Neuronal stem cell (in vitro differentiated cells): Measurements from ENCODE around the gene RANBP2.

Experiments used
- DNase-seq: peaks from one replicate; pipeline ENCODE4 v3.0.0-alpha.2; 2013; ENCODE audit warnings: low spot score
- H2AFZ ChIP-seq: one replicate; pipeline ENCODE4 v1.6.1; 2013; ENCODE audit warnings: mild to moderate bottlenecking, low read length, inconsistent platforms
- H2AK5ac ChIP-seq: 2 replicates; pipeline ENCODE4 v1.6.1; 2013; ENCODE audit warnings: low read depth, mild to moderate bottlenecking, inconsistent platforms, low read length, moderate library complexity, mixed read lengths
- H2BK120ac ChIP-seq: 2 replicates; pipeline ENCODE4 v1.6.1; 2013; ENCODE audit warnings: low read depth, mild to moderate bottlenecking, inconsistent platforms, low read length, moderate library complexity, mixed read lengths
- H2BK12ac ChIP-seq: one replicate; pipeline ENCODE4 v1.6.1; 2013; ENCODE audit warnings: low read length, inconsistent platforms
- H2BK15ac ChIP-seq: 2 replicates; pipeline ENCODE4 v1.6.1; 2013; ENCODE audit warnings: mild to moderate bottlenecking, low read length, inconsistent platforms, mixed read lengths
- H2BK5ac ChIP-seq: one replicate; pipeline ENCODE4 v1.6.1; 2013; ENCODE audit warnings: inconsistent platforms, mild to moderate bottlenecking, low read length, moderate library complexity
- H3K14ac ChIP-seq: one replicate; pipeline ENCODE4 v1.6.1; 2013; ENCODE audit warnings: low read length, inconsistent platforms
- H3K18ac ChIP-seq: 2 replicates; pipeline ENCODE4 v1.6.1; 2013; ENCODE audit warnings: low read length, inconsistent platforms
- H3K23ac ChIP-seq: 2 replicates; pipeline ENCODE4 v1.6.1; 2013; ENCODE audit warnings: low read depth, mild to moderate bottlenecking, mixed read lengths, low read length, inconsistent platforms; ENCODE audit not compliant: poor library complexity
- H3K27ac ChIP-seq: replicated peaks from 3 replicates; pipeline ENCODE4 v1.5.1; 2013; ENCODE audit warnings: low read length, inconsistent platforms
- H3K27me3 ChIP-seq, 3 experiments: 2 replicates each; pipeline ENCODE4 v1.6.1; 2013; ENCODE audit warnings: low read length in 3 of 3, mild to moderate bottlenecking in 2 of 3, inconsistent platforms in 1 of 3, low read depth in 1 of 3, mixed read lengths in 1 of 3, moderate library complexity in 1 of 3; ENCODE audit not compliant: control insufficient read depth in 3 of 3, insufficient read depth in 3 of 3
- H3K36me3 ChIP-seq, 2 donors: replicated peaks in 1 of 2; 2 replicates each; pipeline ENCODE4 v1.6.1; 2013; ENCODE audit warnings: low read length in 2 of 2; ENCODE audit not compliant: control insufficient read depth in 2 of 2, insufficient read depth in 2 of 2
- H3K4ac ChIP-seq: 2 replicates; pipeline ENCODE4 v1.6.1; 2013; ENCODE audit warnings: inconsistent platforms, mild to moderate bottlenecking, low read length, moderate library complexity
- H3K4me1 ChIP-seq, 2 donors: 1 replicate in 1 of 2; 2 replicates in 1 of 2; pipeline ENCODE4 v1.6.1; 2013; ENCODE audit warnings: low read length in 2 of 2, low read depth in 1 of 2; ENCODE audit not compliant: control insufficient read depth in 2 of 2, insufficient read depth in 1 of 2
- H3K4me2 ChIP-seq: one replicate; pipeline ENCODE4 v1.6.1; 2013; ENCODE audit warnings: mild to moderate bottlenecking, low read length, inconsistent platforms; ENCODE audit not compliant: insufficient read depth, poor library complexity, severe bottlenecking
- H3K4me3 ChIP-seq, 2 donors: 2 replicates each; pipeline ENCODE4 v1.5.1; 2013; ENCODE audit warnings: low read length in 2 of 2, mild to moderate bottlenecking in 2 of 2, inconsistent platforms in 1 of 2, moderate library complexity in 1 of 2
- H3K79me1 ChIP-seq: one replicate; pipeline ENCODE4 v1.6.1; 2013; ENCODE audit warnings: low read depth, mild to moderate bottlenecking, inconsistent platforms, low read length, moderate library complexity
- H3K9ac ChIP-seq: one replicate; pipeline ENCODE4 v1.6.1; 2013; ENCODE audit warnings: mild to moderate bottlenecking, low read depth, low read length, inconsistent platforms; ENCODE audit not compliant: poor library complexity
- H3K9me3 ChIP-seq, 2 donors: replicated peaks in 1 of 2; 2 replicates each; pipeline versions ENCODE3 to v1.6.1; 2013; ENCODE audit warnings: low read length in 2 of 2, mild to moderate bottlenecking in 2 of 2, inconsistent platforms in 1 of 2, low read depth in 1 of 2, mixed read lengths in 1 of 2, moderate library complexity in 1 of 2; ENCODE audit not compliant: control insufficient read depth in 2 of 2, insufficient read depth in 1 of 2
- H4K8ac ChIP-seq: one replicate; pipeline ENCODE4 v1.6.1; 2013; ENCODE audit warnings: low read depth, mild to moderate bottlenecking, inconsistent platforms, low read length, moderate library complexity
- H4K91ac ChIP-seq: one replicate; pipeline ENCODE4 v1.6.1; 2013; ENCODE audit warnings: low read length, low read depth, mild to moderate bottlenecking, inconsistent platforms; ENCODE audit not compliant: poor library complexity
- WGBS, 2 donors: extraction: QIAGEN DNeasy Blood & Tissue Kit; methylation state at CpG; one replicate each; pipeline ENCODE4 v1.1.7; 2013; ENCODE audit warnings: missing lambda C conversion rate in 2 of 2, mixed read lengths in 1 of 2; ENCODE audit not compliant: insufficient read length in 2 of 2, insufficient replicate concordance in 1 of 2; ENCODE audit errors: extremely low coverage in 2 of 2; 5-methylcytosine and 5-hydroxymethylcytosine counted together

Gene RANBP2

GRCh38 chr2:108805782-108806181, 86.5 kb downstream of the RANBP2 start:
- Histone ChIP-seq H3K9me3 (peaks cover 0 to 39% of the 10 kb centered on the region in 2 donors), H3K14ac (no peak overlapping the region), H4K8ac (no peak overlapping the region), H2BK15ac (no peak overlapping the region), H2BK120ac (no peak overlapping the region), H3K27ac (no peak overlapping the region), H3K36me3 (peaks cover 10 to 72% of the 10 kb centered on the region in 2 donors), H2BK12ac (no peak overlapping the region), H3K18ac (no peak overlapping the region), H3K23ac (no peak overlapping the region), H3K4ac (no peak overlapping the region), H3K4me1 (no peaks in the 10 kb centered on the region), H4K91ac (no peak overlapping the region), H2AFZ (no peak overlapping the region), H3K27me3 (no peaks in the 10 kb centered on the region), H2AK5ac (no peak overlapping the region), H2BK5ac (no peak overlapping the region), H3K4me2 (no peak overlapping the region), H3K79me1 (peaks cover 4% of the 10 kb centered on the region), H3K4me3 (no peak overlapping the region), H3K9ac (no peak overlapping the region)
- WGBS, 2 donors, result no CpG with 5 or more reads among the region's 1 CpG
- no peak for DNase-seq

GRCh38 chr2:108806371-108807113, 87.3 kb downstream of the RANBP2 start:
- H3K18ac ChIP-seq, result no peak overlapping the region

GRCh38 chr2:108809936-108810335, 90.7 kb downstream of the RANBP2 start:
- Histone ChIP-seq H2AFZ (no peak overlapping the region), H3K4ac (no peak overlapping the region), H3K4me2 (no peak overlapping the region), H2BK12ac (no peak overlapping the region), H3K27me3 (no peaks in the 10 kb centered on the region), H3K4me3 (no peak overlapping the region), H3K9me3 (peaks cover 0 to 46% of the 10 kb centered on the region in 2 donors), H2AK5ac (no peak overlapping the region), H3K14ac (no peak overlapping the region), H2BK5ac (no peak overlapping the region), H3K36me3 (peaks cover 8 to 82% of the 10 kb centered on the region in 2 donors), H4K8ac (no peak overlapping the region), H3K79me1 (peaks cover 4% of the 10 kb centered on the region), H2BK15ac (no peak overlapping the region), H4K91ac (no peak overlapping the region), H3K4me1 (no peaks in the 10 kb centered on the region), H3K18ac (no peak overlapping the region), H3K27ac (no peak overlapping the region), H3K9ac (no peak overlapping the region), H2BK120ac (no peak overlapping the region), H3K23ac (no peak overlapping the region)
- no peak for DNase-seq
- WGBS, 2 donors, result no CpG with 5 or more reads among the region's 3 CpGs

More at GRCh38 chr2:108806371-108807113, 87.3 kb downstream of the RANBP2 start:
- Histone ChIP-seq H3K9ac (no peak overlapping the region), H2BK12ac (no peak overlapping the region), H2BK120ac (no peak overlapping the region), H3K36me3 (peaks cover 10 to 74% of the 10 kb centered on the region in 2 donors), H2AK5ac (no peak overlapping the region), H3K79me1 (peaks cover 4% of the 10 kb centered on the region), H2AFZ (no peak overlapping the region), H3K27ac (no peak overlapping the region), H3K27me3 (no peaks in the 10 kb centered on the region), H3K9me3 (peaks cover 0 to 39% of the 10 kb centered on the region in 2 donors), H4K91ac (no peak overlapping the region), H3K4me3 (no peak overlapping the region), H3K4me1 (no peaks in the 10 kb centered on the region), H3K4ac (no peak overlapping the region), H4K8ac (no peak overlapping the region), H3K23ac (no peak overlapping the region), H2BK15ac (no peak overlapping the region), H3K14ac (no peak overlapping the region), H2BK5ac (no peak overlapping the region), H3K4me2 (no peak overlapping the region)
- DNase-seq, result no peak
- WGBS, 2 donors, result no CpG with 5 or more reads among the region's 6 CpGs

- WGBS, 2 donors, result no CpG with 5 or more reads among the region's 4 CpGs
- no peak overlapping the region for H4K8ac ChIP-seq
- DNase-seq, result no peak
- no peaks in the 10 kb centered on the region for H3K27me3 ChIP-seq
- H2AFZ ChIP-seq, result no peak overlapping the region
- no peak overlapping the region for H3K14ac ChIP-seq
- H3K9ac ChIP-seq, result no peak overlapping the region
- H2BK120ac ChIP-seq, result no peak overlapping the region
- no peaks in the 10 kb centered on the region for H3K4me1 ChIP-seq
- no peak overlapping the region for H3K4me2 ChIP-seq
- H2BK15ac ChIP-seq, result no peak overlapping the region
- no peak overlapping the region for H2BK12ac ChIP-seq
- H3K79me1 ChIP-seq, result peaks cover 4% of the 10 kb centered on the region
- no peak overlapping the region for H4K91ac ChIP-seq
- no peak overlapping the region for H3K4me3 ChIP-seq
- no peak overlapping the region for H3K18ac ChIP-seq
- peaks cover 11 to 84% of the 10 kb centered on the region in 2 donors for H3K36me3 ChIP-seq
- H3K23ac ChIP-seq, result no peak overlapping the region
- no peak overlapping the region for H3K27ac ChIP-seq
- H3K9me3 ChIP-seq, result peaks cover 0 to 50% of the 10 kb centered on the region in 2 donors
- H3K4ac ChIP-seq, result no peak overlapping the region
- H2AK5ac ChIP-seq, result no peak overlapping the region
- H2BK5ac ChIP-seq, result no peak overlapping the region
Observed at GRCh38 chr2:108810993-108811957, 92.0 kb downstream of the RANBP2 start.
